GM12878 (cell line): ENCODE results near the gene ZNF423. TPM values are rescaled to one million over a fixed set of nuclear protein-coding genes. Genes with fewer than 3 reads are reported as not detected.

Experiments used
- ATAC-seq: fragments of 200-7000 bp; cut with Tn5 transposase; 3 replicates; pipeline ENCODE4 v1.9.1; 2020; ENCODE audit warnings: mild to moderate bottlenecking, moderate library complexity
- BruUV-seq: library from RNA; stranded (reverse); fragments of 400-500 nt; replicated peaks from 2 replicates; lab custom pipeline; 2021; lab: Mats Ljungman, UMichigan
- CTCF ChIA-PET: fragments of 300-600 bp; sonication (Branson Sonifier 250); formaldehyde crosslinking; extraction: SDS; loops from one replicate; lab custom pipeline; 2021; ENCODE audit warnings: inconsistent platforms; lab: Yijun Ruan, JAX
- POLR2A ChIA-PET: fragments of 350-600 bp; formaldehyde crosslinking; extraction: SDS; loops from one replicate; lab custom pipeline; 2021; ENCODE audit warnings: inconsistent platforms; lab: Charles Lee
- RAD21 ChIA-PET: fragments of 300-600 bp; sonication (Branson Sonifier 250); formaldehyde crosslinking; loops from one replicate; lab custom pipeline; 2023; ENCODE audit warnings: antibody characterized with exemption; ENCODE audit not compliant: unreplicated experiment; lab: Charles Lee
- SMC1A ChIA-PET: fragments of 300-600 bp; sonication (Branson Sonifier 250); formaldehyde crosslinking; loops from one replicate; lab custom pipeline; 2023; ENCODE audit not compliant: unreplicated experiment, uncharacterized antibody; lab: Charles Lee
- DNase-seq: peaks from one replicate; pipeline ENCODE4 v3.0.0-alpha.2; 2011; ENCODE audit warnings: low read depth, low spot score
- FAIRE-seq: peaks from 3 replicates; lab custom pipeline; 2011; peaks lifted over from hg19 to GRCh38; lab: Jason Lieb, UNC
- H2AFZ ChIP-seq: 2 replicates; pipeline ENCODE4 v1.6.0; 2011; ENCODE audit warnings: low read depth, low read length, control low read depth; ENCODE audit not compliant: control insufficient read depth
- H3K27ac ChIP-seq: 2 replicates; pipeline ENCODE4 v1.5.1; 2011; ENCODE audit warnings: control low read depth; ENCODE audit not compliant: control insufficient read depth, insufficient read depth
- H3K27me3 ChIP-seq, 2 experiments: replicated peaks in 1 of 2; 2 replicates each; pipeline versions ENCODE4 v1.6.0 to v1.6.1; 2011; ENCODE audit warnings: low read length in 1 of 2; ENCODE audit not compliant: control insufficient read depth in 2 of 2, insufficient read depth in 2 of 2
- H3K36me3 ChIP-seq, 2 experiments: 2 replicates each; pipeline ENCODE4 v1.5.1; 2011; ENCODE audit warnings: low read length in 1 of 2; ENCODE audit not compliant: control insufficient read depth in 2 of 2, insufficient read depth in 2 of 2
- H3K4me1 ChIP-seq: 2 replicates; pipeline ENCODE4 v1.6.1; 2011; ENCODE audit warnings: mild to moderate bottlenecking, low read length, moderate library complexity, mixed read lengths; ENCODE audit not compliant: control insufficient read depth, insufficient read depth
- H3K4me2 ChIP-seq: 2 replicates; pipeline ENCODE4 v1.6.0; 2011; ENCODE audit warnings: control low read depth; ENCODE audit not compliant: control insufficient read depth, insufficient read depth
- H3K4me3 ChIP-seq: fragments of 200-600 bp; sonication (generic); 2 replicates; pipeline ENCODE4 v1.5.1; 2016
- H3K79me2 ChIP-seq: 2 replicates; pipeline ENCODE4 v1.6.0; 2011; ENCODE audit warnings: low read length; ENCODE audit not compliant: control insufficient read depth, insufficient read depth
- H3K9ac ChIP-seq: 2 replicates; pipeline ENCODE4 v1.8.0; 2011; ENCODE audit warnings: low read length, control low read depth, mixed read lengths; ENCODE audit not compliant: control insufficient read depth, insufficient read depth
- H3K9me3 ChIP-seq: replicated peaks from 3 replicates; pipeline ENCODE4 v1.5.1; 2011; ENCODE audit warnings: mild to moderate bottlenecking, low read length; ENCODE audit not compliant: control insufficient read depth, insufficient read depth
- H4K20me1 ChIP-seq: 2 replicates; pipeline ENCODE4 v1.6.0; 2011; ENCODE audit not compliant: control insufficient read depth, insufficient read depth
- CBX3 ChIP-seq: fragments of 200-600 bp; sonication (generic); IDR thresholded peaks from 2 replicates; pipeline ENCODE4 v1.6.1; 2016; ENCODE audit warnings: low read depth, borderline replicate concordance
- ETV6 ChIP-seq, 2 experiments: fragments of 450-650 bp in 1 of 2; IDR thresholded peaks in 1 of 2; conservative IDR thresholded peaks in 1 of 2; 2 replicates each; pipeline ENCODE4 v1.6.1; 2014; ENCODE audit warnings: antibody characterized with exemption in 1 of 2, borderline replicate concordance in 1 of 2, low read depth in 1 of 2, mild to moderate bottlenecking in 1 of 2, moderate library complexity in 1 of 2
- POLR2AphosphoS2 ChIP-seq: IDR thresholded peaks from 2 replicates; pipeline ENCODE4 v1.6.1; 2011; ENCODE audit warnings: low read depth, mild to moderate bottlenecking, low read length, improper control_type of control experiment, moderate library complexity
- RAD21 ChIP-seq: IDR thresholded peaks from 2 replicates; pipeline ENCODE4 v1.6.1; 2011; ENCODE audit warnings: mild to moderate bottlenecking, low read depth, low read length, moderate library complexity; ENCODE audit not compliant: insufficient read depth
- WGBS: methylation state at CpG from one replicate; pipeline ENCODE4 v1.1.6; 2016; ENCODE audit warnings: low lambda C conversion rate; ENCODE audit not compliant: insufficient replicate concordance, insufficient coverage; ENCODE audit errors: missing lambda C conversion rate; 5-methylcytosine and 5-hydroxymethylcytosine counted together
- in situ Hi-C: fragments of 300-500 bp; cut with MboI; formaldehyde crosslinking; loops from 9 replicates; pipeline ENCODE4 v1.14.3; 2018; ENCODE audit warnings: mixed read lengths
- intact Hi-C: fragments of 100-400 bp; cut with micrococcal nuclease; formaldehyde crosslinking; loops from one replicate; pipeline ENCODE4 v1.14.2; 2022; ENCODE audit not compliant: unreplicated experiment
- polyA plus RNA-seq, 11 experiments: library from polyadenylated mRNA; depleted of rRNA in 4 of 11; unstranded in 6 of 11; stranded (reverse) in 5 of 11; fragments of >200 nt; fragmentation: Nextera tagmentation in 4 of 11; fragmentation: Illumina TruSeq in 1 of 11; extraction: Ambion mirVana in 4 of 11; extraction: Trizol in 1 of 11; gene quantifications; 1 replicate in 1 of 11; 2 replicates in 10 of 11; pipeline versions ENCODE4 v1.2.1 to v1.2.3, GENCODE V29; 2011 to 2016; ENCODE audit warnings: inconsistent platforms in 2 of 11, missing spikeins in 2 of 11, low read depth in 1 of 11
- total RNA-seq, 4 experiments: library from RNA; depleted of rRNA in 3 of 4; stranded (reverse); fragments of >200 nt in 3 of 4; fragmentation: Illumina TruSeq in 1 of 4; extraction: Trizol in 1 of 4; gene quantifications; 2 replicates each; pipeline versions ENCODE4 v1.2.1 to v1.2.3, GENCODE V29; 2013 to 2021
- TF ChIP-seq, protein P1 (sequence below): fragments of 150-350 bp; IDR thresholded peaks from 2 replicates; pipeline ENCODE4 v1.6.1; 2016; ENCODE audit warnings: low read depth, low read length
- TF ChIP-seq, protein P2 (sequence below): fragments of 450-650 bp; formaldehyde crosslinking; IDR thresholded peaks from 2 replicates; pipeline ENCODE4 v1.4.0; 2022; ENCODE audit warnings: mild to moderate bottlenecking, moderate library complexity
- TF ChIP-seq, protein P3 (sequence below): fragments of 450-650 bp; IDR thresholded peaks from 2 replicates; pipeline ENCODE4 v1.6.1; 2014; ENCODE audit warnings: mild to moderate bottlenecking

Gene ZNF423
- total and polyA plus RNA-seq, 10 of the 15 experiments (the other 5 are each of a cell fraction or from before 2014, with no cell fraction given) = 0.03 to 0.64 (median 0.10) TPM

DNA sequence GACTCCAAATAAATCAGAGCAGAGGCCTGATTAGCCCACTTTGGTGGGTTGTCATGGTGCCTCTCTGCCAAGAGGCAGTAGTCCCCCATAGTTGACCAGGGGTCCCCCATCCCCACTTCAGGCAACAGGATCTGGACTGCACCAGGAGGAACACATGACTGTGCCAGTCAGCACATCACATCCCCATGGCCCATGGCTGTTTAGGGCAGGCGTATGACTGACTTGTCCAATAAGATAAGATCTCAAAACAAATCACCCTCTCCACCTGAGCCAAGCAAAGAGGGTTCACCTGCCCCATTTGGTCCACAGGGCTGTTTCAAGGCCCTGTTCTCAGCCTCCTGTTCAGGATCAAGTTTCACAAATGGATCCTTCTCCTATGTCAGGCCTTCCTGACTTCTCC lies 389.0 kb downstream of the ZNF423 start (continued):
- TF ChIP-seq, protein P1, sequence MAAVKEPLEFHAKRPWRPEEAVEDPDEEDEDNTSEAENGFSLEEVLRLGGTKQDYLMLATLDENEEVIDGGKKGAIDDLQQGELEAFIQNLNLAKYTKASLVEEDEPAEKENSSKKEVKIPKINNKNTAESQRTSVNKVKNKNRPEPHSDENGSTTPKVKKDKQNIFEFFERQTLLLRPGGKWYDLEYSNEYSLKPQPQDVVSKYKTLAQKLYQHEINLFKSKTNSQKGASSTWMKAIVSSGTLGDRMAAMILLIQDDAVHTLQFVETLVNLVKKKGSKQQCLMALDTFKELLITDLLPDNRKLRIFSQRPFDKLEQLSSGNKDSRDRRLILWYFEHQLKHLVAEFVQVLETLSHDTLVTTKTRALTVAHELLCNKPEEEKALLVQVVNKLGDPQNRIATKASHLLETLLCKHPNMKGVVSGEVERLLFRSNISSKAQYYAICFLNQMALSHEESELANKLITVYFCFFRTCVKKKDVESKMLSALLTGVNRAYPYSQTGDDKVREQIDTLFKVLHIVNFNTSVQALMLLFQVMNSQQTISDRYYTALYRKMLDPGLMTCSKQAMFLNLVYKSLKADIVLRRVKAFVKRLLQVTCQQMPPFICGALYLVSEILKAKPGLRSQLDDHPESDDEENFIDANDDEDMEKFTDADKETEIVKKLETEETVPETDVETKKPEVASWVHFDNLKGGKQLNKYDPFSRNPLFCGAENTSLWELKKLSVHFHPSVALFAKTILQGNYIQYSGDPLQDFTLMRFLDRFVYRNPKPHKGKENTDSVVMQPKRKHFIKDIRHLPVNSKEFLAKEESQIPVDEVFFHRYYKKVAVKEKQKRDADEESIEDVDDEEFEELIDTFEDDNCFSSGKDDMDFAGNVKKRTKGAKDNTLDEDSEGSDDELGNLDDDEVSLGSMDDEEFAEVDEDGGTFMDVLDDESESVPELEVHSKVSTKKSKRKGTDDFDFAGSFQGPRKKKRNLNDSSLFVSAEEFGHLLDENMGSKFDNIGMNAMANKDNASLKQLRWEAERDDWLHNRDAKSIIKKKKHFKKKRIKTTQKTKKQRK = no peak

DNA sequence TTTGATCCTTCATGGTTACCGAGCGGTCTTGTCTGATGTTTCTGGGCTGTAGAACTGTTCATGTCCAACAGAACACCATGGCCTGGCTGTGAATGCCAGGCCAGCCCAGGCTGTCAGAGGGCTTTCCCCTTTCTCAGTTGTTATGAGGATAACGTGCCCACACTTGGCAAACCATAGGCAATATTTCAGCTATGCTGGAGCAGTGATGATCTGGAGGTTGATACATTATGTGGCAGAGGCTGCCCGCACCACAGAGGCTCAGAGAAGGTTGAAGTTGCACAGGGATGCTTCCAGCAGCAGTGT lies 389.4 kb downstream of the ZNF423 start:
- Histone ChIP-seq H3K4me3 (no peak overlapping the region), H3K36me3 (no peaks in the 10 kb centered on the region), H3K9ac (no peak overlapping the region), H2AFZ (no peak overlapping the region), H3K79me2 (no peaks in the 10 kb centered on the region), H3K4me1 (peaks cover 15% of the 10 kb centered on the region), H3K27ac (no peak overlapping the region), H3K9me3 (no peaks in the 10 kb centered on the region), H3K27me3 (no peaks in the 10 kb centered on the region; a peak in 1 of 4 replicates), H4K20me1 (no peaks in the 10 kb centered on the region), H3K4me2 (no peak overlapping the region)
- no peak for ATAC-seq
- in situ Hi-C loops (no loop called here), intact Hi-C loops (no loop called here)
- no peak for FAIRE-seq
- TF ChIP-seq CBX3 (no peak), POLR2AphosphoS2 (no peak), ETV6 (conservative IDR thresholded peaks at IDR 0.05 in 1 of 2, IDR thresholded peaks at IDR 0.05 in 1 of 2; ENCODE audit: borderline replicate concordance in 1 of 2, low read depth in 1 of 2) (no peak), RAD21 (no peak)
- TF ChIP-seq, protein P2, sequence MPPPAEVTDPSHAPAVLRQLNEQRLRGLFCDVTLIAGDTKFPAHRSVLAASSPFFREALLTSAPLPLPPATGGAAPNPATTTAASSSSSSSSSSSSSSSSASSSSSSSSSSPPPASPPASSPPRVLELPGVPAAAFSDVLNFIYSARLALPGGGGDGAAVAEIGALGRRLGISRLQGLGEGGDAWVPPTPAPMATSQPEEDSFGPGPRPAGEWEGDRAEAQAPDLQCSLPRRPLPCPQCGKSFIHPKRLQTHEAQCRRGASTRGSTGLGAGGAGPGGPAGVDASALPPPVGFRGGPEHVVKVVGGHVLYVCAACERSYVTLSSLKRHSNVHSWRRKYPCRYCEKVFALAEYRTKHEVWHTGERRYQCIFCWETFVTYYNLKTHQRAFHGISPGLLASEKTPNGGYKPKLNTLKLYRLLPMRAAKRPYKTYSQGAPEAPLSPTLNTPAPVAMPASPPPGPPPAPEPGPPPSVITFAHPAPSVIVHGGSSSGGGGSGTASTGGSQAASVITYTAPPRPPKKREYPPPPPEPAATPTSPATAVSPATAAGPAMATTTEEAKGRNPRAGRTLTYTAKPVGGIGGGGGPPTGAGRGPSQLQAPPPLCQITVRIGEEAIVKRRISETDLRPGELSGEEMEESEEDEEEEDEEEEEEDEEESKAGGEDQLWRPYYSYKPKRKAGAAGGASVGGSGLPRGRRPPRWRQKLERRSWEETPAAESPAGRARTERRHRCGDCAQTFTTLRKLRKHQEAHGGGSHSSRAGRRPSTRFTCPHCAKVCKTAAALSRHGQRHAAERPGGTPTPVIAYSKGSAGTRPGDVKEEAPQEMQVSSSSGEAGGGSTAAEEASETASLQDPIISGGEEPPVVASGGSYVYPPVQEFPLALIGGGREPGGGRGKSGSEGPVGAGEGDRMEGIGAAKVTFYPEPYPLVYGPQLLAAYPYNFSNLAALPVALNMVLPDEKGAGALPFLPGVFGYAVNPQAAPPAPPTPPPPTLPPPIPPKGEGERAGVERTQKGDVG (CRISPR knock-in tag) = no peak
- TF ChIP-seq, protein P3, sequence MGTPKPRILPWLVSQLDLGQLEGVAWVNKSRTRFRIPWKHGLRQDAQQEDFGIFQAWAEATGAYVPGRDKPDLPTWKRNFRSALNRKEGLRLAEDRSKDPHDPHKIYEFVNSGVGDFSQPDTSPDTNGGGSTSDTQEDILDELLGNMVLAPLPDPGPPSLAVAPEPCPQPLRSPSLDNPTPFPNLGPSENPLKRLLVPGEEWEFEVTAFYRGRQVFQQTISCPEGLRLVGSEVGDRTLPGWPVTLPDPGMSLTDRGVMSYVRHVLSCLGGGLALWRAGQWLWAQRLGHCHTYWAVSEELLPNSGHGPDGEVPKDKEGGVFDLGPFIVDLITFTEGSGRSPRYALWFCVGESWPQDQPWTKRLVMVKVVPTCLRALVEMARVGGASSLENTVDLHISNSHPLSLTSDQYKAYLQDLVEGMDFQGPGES = no peak
- 40% methylated on average over 4 of the region's 4 CpGs for WGBS
- ChIA-PET POLR2A (no interaction called here), CTCF (no interaction called here), RAD21 (no interaction called here), SMC1A (interaction anchor here (0.6 kb wide), 1 partner anchor 190 kb away, joined by 3 read pairs; no protein-coding TSS in a partner anchor)
- DNase-seq = no peak
- BruUV-seq = no TSS peak
